Testis (tissue), 3 donors: ENCODE results near the gene MAGI1. TPM values are rescaled to one million over a fixed set of nuclear protein-coding genes. Genes with fewer than 3 reads are reported as not detected.

Source experiments
- DNase-seq: peaks from one replicate; pipeline ENCODE4 v3.0.0-alpha.2; 2019
- H3K27ac ChIP-seq, 2 donors: fragments of 200-600 bp; sonication (generic); one replicate each; pipeline ENCODE4 v1.5.1; 2019
- H3K27me3 ChIP-seq: fragments of 200-600 bp; sonication (generic); one replicate; pipeline ENCODE4 v1.5.1; 2019
- H3K36me3 ChIP-seq: fragments of 200-600 bp; sonication (generic); one replicate; pipeline ENCODE4 v1.5.1; 2017; ENCODE audit warnings: low read depth; ENCODE audit errors: missing control alignments
- H3K4me1 ChIP-seq: fragments of 200-600 bp; sonication (generic); one replicate; pipeline ENCODE4 v1.5.1; 2019
- H3K4me3 ChIP-seq, 2 donors: fragments of 200-600 bp; sonication (generic); one replicate each; pipeline ENCODE4 v1.5.1; 2017 to 2019
- H3K9me3 ChIP-seq: fragments of 200-600 bp; sonication (generic); one replicate; pipeline ENCODE4 v1.5.1; 2017
- CTCF ChIP-seq, 3 experiments: fragments of 450-650 bp in 2 of 3; fragments of 200-600 bp in 1 of 3; sonication (generic) in 1 of 3; IDR thresholded peaks; one replicate each; pipeline ENCODE4 v1.5.1; 2016 to 2019; ENCODE audit warnings: antibody characterized with exemption in 3 of 3, mild to moderate bottlenecking in 2 of 3, moderate library complexity in 1 of 3
- POLR2A ChIP-seq: fragments of 450-650 bp; IDR thresholded peaks from one replicate; pipeline ENCODE4 v1.6.1; 2017; ENCODE audit warnings: antibody characterized with exemption, mild to moderate bottlenecking, moderate library complexity
- WGBS, 2 donors: methylation state at CpG; one replicate each; pipeline ENCODE4 v1.1.5; 2018; 5-methylcytosine and 5-hydroxymethylcytosine counted together
- intact Hi-C: fragments of 100-400 bp; cut with DNase I; formaldehyde crosslinking; loops from one replicate; pipeline ENCODE4 v1.15.1; 2023; ENCODE audit warnings: low total_unique reads
- polyA plus RNA-seq: library from polyadenylated mRNA; stranded (reverse); fragments of 350-450 nt; fragmentation: Illumina TruSeq; extraction: RNeasy Lipid Tissue Mini Kit (QIAGEN cat#74804); gene quantifications from one replicate; pipeline ENCODE4 v1.2.3, GENCODE V29; 2014; ENCODE audit warnings: low read depth, low replicate concordance; ENCODE audit not compliant: insufficient read depth
- total RNA-seq, 2 donors: library from RNA; depleted of rRNA; stranded (reverse); fragments of >200 nt; gene quantifications; one replicate each; pipeline ENCODE4 v1.2.3, GENCODE V29; 2016

MAGI1 gene
- total and polyA plus RNA-seq, 3 donors from 2014 or later = 55.4 to 60.4 (median 56.1) TPM

GRCh38 chr3:66080167-66080566 lies 41.4 kb upstream of the MAGI1 start:
- no peaks in the 10 kb centered on the region for H3K36me3 ChIP-seq
- no peak overlapping the region for H3K4me3 ChIP-seq
- TF ChIP-seq POLR2A = no peak
- no peak for TF ChIP-seq CTCF (IDR thresholded peaks at IDR 0.05)
- DNase-seq = no peak
- no peaks in the 10 kb centered on the region for H3K4me1 ChIP-seq
- intact Hi-C loops = no loop called here
- no peaks in the 10 kb centered on the region for H3K9me3 ChIP-seq
- no peak overlapping the region for H3K27ac ChIP-seq
- no peaks in the 10 kb centered on the region for H3K27me3 ChIP-seq
- WGBS, 2 donors = 96 to 97% methylated on average over 3 of the region's 3 CpGs

- no peak overlapping the region for H3K4me3 ChIP-seq
- TF ChIP-seq CTCF (IDR thresholded peaks at IDR 0.05) (no peak), POLR2A (no peak)
- H3K9me3 ChIP-seq = no peaks in the 10 kb centered on the region
- no peaks in the 10 kb centered on the region for H3K27me3 ChIP-seq
- no peaks in the 10 kb centered on the region for H3K36me3 ChIP-seq
- DNase-seq = no peak
- no peaks in the 10 kb centered on the region for H3K4me1 ChIP-seq
- no peak overlapping the region for H3K27ac ChIP-seq
- intact Hi-C loops = no loop called here
Observed at GRCh38 chr3:66077973-66078372, 39.3 kb upstream of the MAGI1 start.

- H3K9me3 ChIP-seq = no peaks in the 10 kb centered on the region
- intact Hi-C loops = no loop called here
Observed at GRCh38 chr3:66076861-66077470, 38.2 kb upstream of the MAGI1 start.

GRCh38 chr3:66075281-66075680 lies 36.6 kb upstream of the MAGI1 start:
- 64 to 75% methylated on average over 4 of the region's 4 CpGs for WGBS, 2 donors

More at GRCh38 chr3:66076861-66077470, 38.2 kb upstream of the MAGI1 start:
- Histone ChIP-seq H3K36me3 (no peaks in the 10 kb centered on the region), H3K4me3 (no peak overlapping the region), H3K27ac (no peak overlapping the region), H3K27me3 (no peaks in the 10 kb centered on the region), H3K4me1 (no peaks in the 10 kb centered on the region)
- TF ChIP-seq POLR2A = no peak
- no peak for TF ChIP-seq CTCF (IDR thresholded peaks at IDR 0.05)
- DNase-seq = peak; percentile 17
- 50 to 54% methylated on average over 6 of the region's 6 CpGs for WGBS, 2 donors

More at GRCh38 chr3:66075281-66075680, 36.6 kb upstream of the MAGI1 start:
- H3K4me1 ChIP-seq = no peaks in the 10 kb centered on the region
- H3K27me3 ChIP-seq = no peaks in the 10 kb centered on the region
- intact Hi-C loops = no loop called here
- no peak for DNase-seq
- H3K9me3 ChIP-seq = no peaks in the 10 kb centered on the region
- H3K4me3 ChIP-seq = no peak overlapping the region
- no peak for TF ChIP-seq CTCF (IDR thresholded peaks at IDR 0.05)
- no peak for TF ChIP-seq POLR2A
- no peak overlapping the region for H3K27ac ChIP-seq
- H3K36me3 ChIP-seq = no peaks in the 10 kb centered on the region
